Activated CD8-positive, alpha-beta memory T cell treated with anti-CD3 and anti-CD28 coated beads, Interleukin-2, amount 50 U/mL, for 24 hours (primary cell): ENCODE measurements around the gene HRH1.
"Not testable (repeated sequence)": the region's sequence is repeated elsewhere in the genome, so short reads cannot be mapped to it uniquely, and the experiment has no call there.

Source experiments
- DNase-seq: peaks from one replicate; pipeline ENCODE4 v3.0.0-alpha.2; 2020; ENCODE audit errors: extremely low read depth

Gene HRH1

GRCh38 chr3:11239796-11240195 is 85.5 kb downstream of the HRH1 start:
- no peak for DNase-seq

GRCh38 chr3:11240496-11240895 is 86.2 kb downstream of the HRH1 start:
- DNase-seq: peak; percentile 20

DNA sequence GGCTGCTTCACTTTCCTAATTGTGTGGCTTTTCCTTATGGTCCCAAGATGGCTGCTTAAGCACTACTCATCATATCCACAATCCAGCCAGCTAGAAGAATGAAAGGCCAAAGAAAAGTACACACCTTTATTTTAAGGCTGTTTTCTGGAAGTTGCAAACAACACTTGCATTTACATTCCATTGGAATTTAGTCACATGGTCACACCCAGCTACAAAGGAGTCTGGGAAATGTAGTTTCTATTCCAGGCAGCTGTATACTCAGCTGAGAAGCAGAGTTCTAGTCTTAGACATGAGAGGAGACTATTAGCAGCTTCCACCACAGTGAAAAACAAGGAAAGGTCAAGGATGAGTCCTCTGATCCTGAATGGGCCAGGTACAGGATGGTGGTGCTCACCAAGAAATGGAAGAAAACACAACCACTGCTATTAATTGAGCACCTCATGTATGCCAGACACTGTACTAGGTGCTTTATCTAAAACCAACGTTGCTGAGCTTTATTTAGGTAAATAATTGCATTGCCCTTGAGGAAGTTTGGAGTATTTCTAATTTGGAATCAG is 89.9 kb downstream of the HRH1 start:
- no peak for DNase-seq

DNA sequence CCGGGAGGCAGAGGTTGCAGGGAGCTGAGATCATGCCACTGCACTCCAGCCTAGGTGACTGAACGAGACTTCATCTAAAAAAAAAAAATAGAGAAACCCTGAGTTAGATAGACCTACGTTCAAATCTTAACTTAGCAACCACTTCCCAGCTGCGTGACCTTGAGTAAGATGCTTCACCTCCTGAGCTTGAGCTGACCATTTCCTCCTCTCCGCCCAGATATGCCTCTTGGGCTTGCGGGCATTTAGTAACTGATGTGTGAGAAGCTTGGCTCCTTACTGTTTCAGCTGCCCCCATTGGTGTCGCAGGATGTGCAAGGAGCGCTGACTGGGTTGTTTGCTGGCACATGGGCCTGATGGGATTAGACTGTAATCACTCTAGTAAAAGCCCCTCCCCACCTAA is 91.0 kb downstream of the HRH1 start:
- no peak for DNase-seq

- DNase-seq: no peak
Observed at GRCh38 chr3:11245827-11246662, 91.8 kb downstream of the HRH1 start.

- no peak for DNase-seq
Observed at GRCh38 chr3:11246663-11246970, 92.3 kb downstream of the HRH1 start.

DNA sequence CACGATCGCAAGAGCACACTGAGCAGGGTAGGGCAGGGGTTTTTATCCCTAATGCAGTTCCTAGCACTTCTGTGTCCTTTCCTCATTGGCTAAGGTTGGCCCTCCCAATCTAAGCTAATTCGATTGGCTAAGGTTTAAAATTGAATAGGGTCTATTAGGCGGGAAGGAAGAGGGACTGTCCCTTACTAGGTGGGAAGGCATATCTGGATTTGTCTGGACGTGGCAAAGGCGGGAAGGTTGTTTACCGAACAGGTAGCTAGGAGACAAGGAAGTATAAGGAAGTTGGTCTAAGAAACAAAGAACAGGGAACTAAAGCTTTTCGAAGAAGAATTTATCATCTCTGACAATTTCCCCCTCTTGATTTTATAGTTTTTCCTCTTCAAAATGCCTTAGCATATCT is 93.1 kb downstream of the HRH1 start:
- DNase-seq: no peak

DNA sequence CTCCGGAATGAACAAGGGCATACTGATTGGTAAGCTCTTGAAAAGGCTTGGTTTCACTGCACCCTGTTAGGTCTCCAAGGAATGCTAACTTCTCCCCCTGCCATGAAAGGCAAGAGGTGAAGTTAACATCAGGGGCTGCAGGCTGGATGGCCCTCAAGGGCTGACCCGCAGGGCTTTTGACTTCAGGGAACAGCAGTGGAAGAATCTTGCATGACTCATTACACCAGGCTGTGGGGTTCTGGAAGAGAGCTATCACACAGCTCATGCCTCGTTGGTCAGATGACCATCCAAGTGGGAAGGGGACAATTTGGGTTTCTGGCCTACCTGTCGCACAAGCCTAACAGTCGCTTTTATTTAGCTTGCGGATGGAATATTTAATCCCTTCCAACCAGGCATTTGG is 94.3 kb downstream of the HRH1 start:
- DNase-seq: no peak

DNA sequence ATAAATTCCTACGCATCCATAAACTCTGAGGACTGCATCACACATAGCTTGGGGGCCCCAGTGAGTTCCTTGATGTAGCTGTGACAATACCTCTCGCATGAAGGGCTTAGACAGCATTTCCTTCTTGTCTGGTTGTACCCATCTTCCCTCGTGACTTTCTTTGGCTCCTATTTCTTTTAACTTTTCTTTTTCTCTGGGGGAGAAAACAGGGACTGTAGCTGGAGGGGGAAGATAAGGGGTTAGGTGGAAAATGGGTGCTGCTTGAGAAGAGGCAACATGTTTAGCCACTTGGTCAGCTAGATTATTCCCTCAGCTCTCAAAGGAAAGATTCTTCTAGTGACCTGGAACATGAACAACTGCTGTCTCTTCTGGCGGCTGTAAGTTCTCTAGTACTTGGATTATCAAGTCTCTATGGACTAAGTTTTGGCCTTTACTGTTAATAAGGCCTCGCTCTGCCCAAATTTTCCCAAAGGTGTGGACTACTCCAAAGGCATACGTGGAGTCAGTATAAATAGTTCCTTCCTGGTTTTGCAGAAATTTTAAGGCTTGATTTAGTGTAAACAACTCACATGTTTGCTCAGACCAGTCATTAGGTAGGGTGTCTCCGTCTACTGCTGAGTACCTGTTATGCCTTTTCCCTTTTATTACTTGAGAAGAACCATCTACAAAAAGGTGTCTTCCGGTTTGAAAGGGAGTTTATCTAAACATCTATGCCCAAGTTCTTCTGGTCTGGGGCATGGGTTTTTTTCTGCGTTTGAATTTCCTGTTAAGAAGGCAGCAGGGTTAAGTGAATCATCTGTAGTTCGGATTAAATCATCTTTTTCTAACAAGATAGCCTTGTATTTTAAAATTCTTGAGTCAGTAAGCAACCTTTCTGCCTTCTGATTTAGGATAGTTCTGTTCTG is 96.9 kb downstream of the HRH1 start:
- no peak for DNase-seq

GRCh38 chr3:11251807-11252176 is 97.5 kb downstream of the HRH1 start:
- DNase-seq: no peak

GRCh38 chr3:11254876-11255275 is 100.6 kb downstream of the HRH1 start:
- DNase-seq: no peak

GRCh38 chr3:11255537-11255936 is 101.2 kb downstream of the HRH1 start:
- DNase-seq: not testable (repeated sequence)

DNA sequence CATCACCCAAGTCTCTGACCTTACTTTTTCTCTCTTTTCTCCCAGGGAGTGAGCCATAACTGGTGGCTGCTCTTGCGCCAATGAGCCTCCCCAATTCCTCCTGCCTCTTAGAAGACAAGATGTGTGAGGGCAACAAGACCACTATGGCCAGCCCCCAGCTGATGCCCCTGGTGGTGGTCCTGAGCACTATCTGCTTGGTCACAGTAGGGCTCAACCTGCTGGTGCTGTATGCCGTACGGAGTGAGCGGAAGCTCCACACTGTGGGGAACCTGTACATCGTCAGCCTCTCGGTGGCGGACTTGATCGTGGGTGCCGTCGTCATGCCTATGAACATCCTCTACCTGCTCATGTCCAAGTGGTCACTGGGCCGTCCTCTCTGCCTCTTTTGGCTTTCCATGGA is 104.7 kb downstream of the HRH1 start:
- no peak for DNase-seq

DNA sequence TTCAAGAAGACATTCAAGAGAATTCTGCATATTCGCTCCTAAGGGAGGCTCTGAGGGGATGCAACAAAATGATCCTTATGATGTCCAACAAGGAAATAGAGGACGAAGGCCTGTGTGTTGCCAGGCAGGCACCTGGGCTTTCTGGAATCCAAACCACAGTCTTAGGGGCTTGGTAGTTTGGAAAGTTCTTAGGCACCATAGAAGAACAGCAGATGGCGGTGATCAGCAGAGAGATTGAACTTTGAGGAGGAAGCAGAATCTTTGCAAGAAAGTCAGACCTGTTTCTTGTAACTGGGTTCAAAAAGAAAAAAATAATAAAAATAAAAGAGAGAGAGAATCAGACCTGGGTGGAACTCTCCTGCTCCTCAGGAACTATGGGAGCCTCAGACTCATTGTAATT is 106.2 kb downstream of the HRH1 start:
- no peak for DNase-seq

- DNase-seq: no peak
Observed at GRCh38 chr3:11269007-11269406, 114.7 kb downstream of the HRH1 start.

DNA sequence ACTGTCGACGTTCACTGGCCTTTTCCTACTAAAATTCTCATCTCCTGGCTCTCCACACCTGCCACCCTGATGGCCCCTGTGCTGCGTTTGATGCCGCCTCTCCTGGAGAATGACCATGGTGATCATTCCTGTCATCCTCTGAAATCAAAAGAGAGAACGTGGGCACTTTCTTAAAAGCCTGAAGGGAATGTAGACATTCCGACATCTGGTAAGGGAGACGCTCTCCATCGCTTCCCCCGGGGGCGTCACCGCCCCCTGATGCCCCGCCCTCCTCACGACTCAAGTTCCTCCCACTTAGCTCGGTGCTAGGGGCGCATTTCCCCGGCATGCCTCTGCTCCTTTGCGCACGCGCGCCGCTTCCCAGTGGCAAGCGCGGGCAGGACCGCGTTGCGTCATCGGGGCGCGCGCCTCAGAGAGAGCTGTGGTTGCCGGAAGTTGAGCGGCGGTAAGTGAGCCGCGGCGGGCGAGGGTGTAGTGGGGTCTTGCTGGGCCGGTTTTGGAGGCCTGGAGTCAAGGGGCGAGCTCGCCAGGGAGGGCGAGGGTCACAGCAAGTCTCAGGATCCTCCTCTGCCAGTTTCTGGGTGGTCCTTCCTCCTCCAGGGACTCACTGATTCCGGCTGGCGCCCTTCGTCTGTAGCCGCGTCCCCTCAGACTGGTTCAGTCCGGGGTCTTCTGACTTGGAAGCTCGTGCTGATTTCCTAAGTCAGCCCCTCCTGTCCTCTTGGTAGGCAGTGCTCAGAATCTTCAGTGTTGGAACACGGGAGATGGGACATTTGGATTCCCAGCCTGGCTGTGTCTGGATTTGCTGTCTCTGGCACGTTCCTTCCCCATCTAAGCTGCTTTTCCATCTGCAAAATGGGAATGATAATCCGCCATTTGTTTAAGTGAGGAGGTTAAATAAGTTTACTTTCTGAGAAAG is 118.0 kb downstream of the HRH1 start, which contains the start of gene ATG7:
TSS of gene ATG7 (plus strand) at position 412 of the 919 bp plus-strand sequence. CDS start 26,299 bp downstream, outside the sequence.
- peak; percentile 89 for DNase-seq

GRCh38 chr3:11272906-11273574 is 118.7 kb downstream of the HRH1 start:
- no peak for DNase-seq

DNA sequence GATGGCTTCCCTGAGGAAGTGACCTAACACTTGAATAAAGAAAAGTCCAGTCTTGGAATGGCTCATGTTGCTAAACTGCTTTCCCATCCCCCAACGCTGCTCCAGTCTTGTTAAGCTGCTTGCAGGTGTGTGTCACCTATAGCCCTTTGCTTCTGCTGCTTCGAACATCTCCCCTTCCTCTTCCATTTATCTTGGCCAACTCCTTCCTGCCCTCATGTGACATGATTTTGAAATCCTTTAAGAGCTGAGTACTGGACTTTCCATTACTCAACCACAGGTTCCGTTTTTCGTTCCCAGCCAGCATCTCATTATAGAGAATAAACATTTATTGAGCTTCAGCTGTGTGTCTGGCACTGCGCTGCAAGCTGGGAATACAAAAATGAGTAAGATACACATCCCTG is 119.6 kb downstream of the HRH1 start:
- no peak for DNase-seq

- DNase-seq: no peak
Observed at GRCh38 chr3:11274566-11275142, 120.4 kb downstream of the HRH1 start.

DNA sequence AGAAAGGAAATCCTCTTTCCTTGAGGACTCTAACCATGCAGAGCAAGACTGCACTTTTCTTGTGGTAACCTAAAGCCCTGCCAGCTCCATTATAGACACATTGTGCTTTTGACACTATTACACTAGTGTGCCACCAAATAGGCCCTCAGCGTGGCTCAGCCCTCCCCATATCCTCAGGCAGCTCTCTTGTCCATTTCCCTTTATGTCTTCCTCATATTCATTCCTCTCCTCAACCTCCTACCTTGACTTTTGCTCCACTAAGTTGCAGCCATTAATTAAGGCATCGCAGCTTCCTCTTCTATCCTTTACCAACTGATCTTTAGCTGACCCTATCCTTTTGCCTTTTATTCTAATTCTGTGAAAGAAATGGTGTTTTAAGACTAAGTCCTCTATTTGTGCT is 121.6 kb downstream of the HRH1 start:
- no peak for DNase-seq

DNA sequence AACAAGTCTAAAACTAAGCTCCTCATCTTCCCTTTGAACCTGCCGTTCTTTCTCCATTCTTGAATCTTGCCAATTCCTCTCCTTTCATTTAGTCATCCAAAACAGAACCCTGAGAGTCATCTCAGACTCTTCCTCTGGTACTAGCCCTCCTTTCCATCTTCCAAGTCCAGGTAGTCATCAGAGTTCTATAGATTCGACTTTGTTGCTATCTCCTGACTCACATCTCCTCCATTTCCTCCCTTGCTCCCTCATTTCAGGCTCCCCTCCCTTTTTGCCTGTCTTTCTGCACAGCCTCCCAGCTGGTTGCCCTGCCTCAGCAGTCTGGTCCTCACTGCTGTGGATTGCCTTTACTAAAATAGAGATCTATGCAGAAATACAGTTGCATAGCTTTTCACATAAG is 122.6 kb downstream of the HRH1 start:
- DNase-seq: no peak
